Measurements from ENCODE around the gene HECTD4.

HECTD4 gene

DNA sequence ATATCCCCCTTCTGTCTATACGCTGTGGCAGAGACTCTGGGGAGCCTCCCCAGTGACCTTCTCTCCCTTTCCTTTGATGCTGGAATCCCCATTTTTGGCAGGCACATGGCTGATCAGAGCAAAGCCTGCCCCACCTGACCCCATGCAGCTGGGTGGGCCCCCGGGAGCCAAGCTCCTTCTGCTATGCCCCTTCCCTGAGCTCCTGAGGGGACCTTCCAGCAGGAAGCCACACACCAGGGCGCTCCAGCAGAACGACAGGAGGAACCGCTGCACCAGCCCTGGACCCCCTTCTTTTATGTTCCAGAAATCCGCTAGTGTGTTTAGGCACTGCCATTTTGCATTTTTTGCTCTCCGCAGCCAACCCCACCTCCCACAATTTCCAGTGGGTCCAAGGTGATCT, 212.3 kb downstream of the HECTD4 start:
- DNase-seq (ENCODE audit: extremely low read depth, low read depth), result no peak
- TF ChIP-seq, protein P1, sequence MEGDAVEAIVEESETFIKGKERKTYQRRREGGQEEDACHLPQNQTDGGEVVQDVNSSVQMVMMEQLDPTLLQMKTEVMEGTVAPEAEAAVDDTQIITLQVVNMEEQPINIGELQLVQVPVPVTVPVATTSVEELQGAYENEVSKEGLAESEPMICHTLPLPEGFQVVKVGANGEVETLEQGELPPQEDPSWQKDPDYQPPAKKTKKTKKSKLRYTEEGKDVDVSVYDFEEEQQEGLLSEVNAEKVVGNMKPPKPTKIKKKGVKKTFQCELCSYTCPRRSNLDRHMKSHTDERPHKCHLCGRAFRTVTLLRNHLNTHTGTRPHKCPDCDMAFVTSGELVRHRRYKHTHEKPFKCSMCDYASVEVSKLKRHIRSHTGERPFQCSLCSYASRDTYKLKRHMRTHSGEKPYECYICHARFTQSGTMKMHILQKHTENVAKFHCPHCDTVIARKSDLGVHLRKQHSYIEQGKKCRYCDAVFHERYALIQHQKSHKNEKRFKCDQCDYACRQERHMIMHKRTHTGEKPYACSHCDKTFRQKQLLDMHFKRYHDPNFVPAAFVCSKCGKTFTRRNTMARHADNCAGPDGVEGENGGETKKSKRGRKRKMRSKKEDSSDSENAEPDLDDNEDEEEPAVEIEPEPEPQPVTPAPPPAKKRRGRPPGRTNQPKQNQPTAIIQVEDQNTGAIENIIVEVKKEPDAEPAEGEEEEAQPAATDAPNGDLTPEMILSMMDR (IDR thresholded peaks at IDR 0.05; ENCODE audit: low read depth, low read length, missing control alignments), result no peak
- H3K4me3 ChIP-seq (replicated peaks; ENCODE audit: low read depth, low read length), result no peak overlapping the region

DNA sequence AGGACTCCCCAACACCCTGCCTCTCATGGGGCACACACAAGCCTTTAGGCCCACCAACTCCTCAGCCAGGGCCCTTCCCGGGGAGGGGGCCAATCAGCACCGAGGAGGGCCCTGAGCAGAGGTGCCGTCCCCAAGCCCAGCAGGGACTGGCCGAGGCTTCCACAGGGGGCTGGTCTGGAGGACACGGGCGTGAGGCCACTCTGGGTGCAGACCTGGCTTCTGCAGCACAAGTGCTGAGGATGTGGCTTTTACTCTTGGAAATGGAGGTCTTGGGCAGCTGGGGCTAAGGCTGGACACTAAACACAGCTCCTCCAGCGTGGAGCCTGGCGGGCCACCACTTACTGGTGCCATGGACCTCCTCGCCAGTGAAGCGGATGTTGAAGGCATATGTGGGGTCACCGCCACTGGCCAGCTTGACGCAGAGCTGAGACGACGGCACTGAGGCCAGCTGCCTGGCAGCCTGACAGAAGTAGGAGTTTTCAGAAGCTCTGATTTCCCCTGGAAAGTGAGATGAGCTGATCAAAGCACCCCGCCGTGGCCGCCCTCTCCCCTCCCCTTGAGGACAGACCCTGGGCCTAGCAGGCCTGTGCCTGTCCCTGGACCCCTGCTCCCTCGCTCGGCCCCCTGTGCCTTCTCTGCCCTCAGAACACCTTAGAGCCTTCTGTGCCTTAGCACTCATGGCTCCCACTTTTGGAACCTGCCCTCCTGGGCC, 212.9 kb downstream of the HECTD4 start:
- H3K4me3 ChIP-seq (replicated peaks; ENCODE audit: low read depth, low read length), result no peak overlapping the region
- no peak for DNase-seq (ENCODE audit: extremely low read depth, low read depth)
- TF ChIP-seq, protein P1 (IDR thresholded peaks at IDR 0.05; ENCODE audit: low read depth, low read length, missing control alignments), result no peak

DNA sequence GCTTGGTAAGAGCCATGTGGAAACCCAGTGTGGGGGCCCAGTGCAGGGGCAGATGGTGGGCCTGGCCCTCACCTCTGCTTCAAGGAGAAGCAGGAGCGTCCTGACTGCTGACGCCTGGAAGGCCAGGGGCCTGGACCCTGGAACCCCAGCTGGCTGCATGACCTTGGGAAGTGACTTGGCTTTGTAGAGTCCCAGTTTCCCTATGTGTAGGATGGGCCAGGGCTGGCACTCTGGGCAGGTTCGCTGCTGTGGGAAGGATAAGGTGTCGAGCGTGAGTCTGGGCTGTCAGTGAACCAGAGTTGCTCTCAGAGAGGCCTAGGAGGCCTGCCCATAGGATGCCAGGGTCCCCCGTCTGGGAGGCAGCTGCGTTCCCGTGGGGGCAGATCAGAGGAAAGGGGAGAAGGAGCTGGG, 213.7 kb downstream of the HECTD4 start:
- TF ChIP-seq, protein P1 (IDR thresholded peaks at IDR 0.05; ENCODE audit: low read depth, low read length, missing control alignments), result no peak
- DNase-seq (ENCODE audit: extremely low read depth, low read depth), result no peak
- H3K4me3 ChIP-seq (replicated peaks; ENCODE audit: low read depth, low read length), result no peak overlapping the region

DNA sequence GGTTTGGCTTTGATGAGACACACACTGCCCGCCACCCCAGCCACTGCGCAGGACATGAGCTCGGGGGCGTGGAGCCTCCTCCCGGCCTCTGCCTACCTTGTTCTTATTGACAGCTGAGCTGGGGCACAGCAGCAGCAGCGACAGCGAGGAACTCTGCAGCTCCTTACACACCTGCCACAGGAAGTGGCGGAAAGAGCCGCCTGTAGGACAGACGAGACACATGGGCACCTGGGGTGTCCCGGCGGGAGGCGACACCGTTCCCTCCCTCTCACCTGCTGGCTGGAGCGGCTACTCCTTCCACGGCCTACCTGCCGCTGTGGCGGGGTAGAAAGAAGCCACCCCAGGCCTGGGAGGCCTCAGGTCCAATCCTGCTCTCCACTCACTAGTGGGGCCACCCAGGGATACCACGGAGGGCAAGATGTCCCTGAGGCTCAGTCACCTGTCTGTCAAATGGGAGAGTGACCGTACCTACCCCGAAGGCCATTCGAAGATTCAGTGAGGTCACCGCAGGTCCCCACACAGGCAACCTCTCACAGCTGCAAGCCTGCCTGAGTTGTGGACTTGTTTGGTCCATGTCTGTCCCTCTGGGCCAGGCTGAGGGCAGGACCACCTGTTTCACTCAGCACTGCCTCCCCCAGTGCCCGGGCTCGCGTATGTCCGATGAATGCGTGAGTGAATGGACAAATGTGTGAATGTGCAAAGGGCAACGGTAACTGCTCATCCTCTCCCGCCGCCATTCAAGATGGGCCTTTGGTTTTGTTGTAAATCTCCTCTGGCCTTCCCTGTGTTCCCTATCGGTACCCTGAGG, 214.3 kb downstream of the HECTD4 start:
- no peak for DNase-seq (ENCODE audit: extremely low read depth, low read depth)
- no peak overlapping the region for H3K4me3 ChIP-seq (replicated peaks; ENCODE audit: low read depth, low read length)
- TF ChIP-seq, protein P1 (IDR thresholded peaks at IDR 0.05; ENCODE audit: low read depth, low read length, missing control alignments), result no peak

DNA sequence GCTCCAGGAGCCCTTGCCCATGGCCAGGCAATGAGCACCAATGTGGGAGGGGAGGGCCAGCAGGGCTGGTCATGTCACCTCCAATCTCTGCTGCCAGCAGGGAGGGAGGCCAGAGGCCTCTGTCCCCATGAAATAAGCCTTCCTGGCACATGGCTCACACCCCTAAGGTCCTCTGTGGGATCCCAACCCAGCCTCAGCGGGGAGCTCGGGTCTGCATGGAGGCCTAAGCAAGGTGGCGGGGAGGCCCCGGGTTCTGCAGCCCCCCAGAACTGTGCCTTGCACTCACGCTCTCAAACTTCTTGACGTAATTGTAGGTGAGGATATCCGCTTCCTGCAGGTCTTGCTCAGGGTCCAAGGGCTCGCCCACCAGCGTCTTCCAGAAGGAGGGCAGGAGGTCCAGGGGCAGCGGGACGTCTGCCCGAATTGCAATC, 215.2 kb downstream of the HECTD4 start:
- TF ChIP-seq, protein P1 (IDR thresholded peaks at IDR 0.05; ENCODE audit: low read depth, low read length, missing control alignments), result no peak
- no peak overlapping the region for H3K4me3 ChIP-seq (replicated peaks; ENCODE audit: low read depth, low read length)
- DNase-seq (ENCODE audit: extremely low read depth, low read depth), result no peak

DNA sequence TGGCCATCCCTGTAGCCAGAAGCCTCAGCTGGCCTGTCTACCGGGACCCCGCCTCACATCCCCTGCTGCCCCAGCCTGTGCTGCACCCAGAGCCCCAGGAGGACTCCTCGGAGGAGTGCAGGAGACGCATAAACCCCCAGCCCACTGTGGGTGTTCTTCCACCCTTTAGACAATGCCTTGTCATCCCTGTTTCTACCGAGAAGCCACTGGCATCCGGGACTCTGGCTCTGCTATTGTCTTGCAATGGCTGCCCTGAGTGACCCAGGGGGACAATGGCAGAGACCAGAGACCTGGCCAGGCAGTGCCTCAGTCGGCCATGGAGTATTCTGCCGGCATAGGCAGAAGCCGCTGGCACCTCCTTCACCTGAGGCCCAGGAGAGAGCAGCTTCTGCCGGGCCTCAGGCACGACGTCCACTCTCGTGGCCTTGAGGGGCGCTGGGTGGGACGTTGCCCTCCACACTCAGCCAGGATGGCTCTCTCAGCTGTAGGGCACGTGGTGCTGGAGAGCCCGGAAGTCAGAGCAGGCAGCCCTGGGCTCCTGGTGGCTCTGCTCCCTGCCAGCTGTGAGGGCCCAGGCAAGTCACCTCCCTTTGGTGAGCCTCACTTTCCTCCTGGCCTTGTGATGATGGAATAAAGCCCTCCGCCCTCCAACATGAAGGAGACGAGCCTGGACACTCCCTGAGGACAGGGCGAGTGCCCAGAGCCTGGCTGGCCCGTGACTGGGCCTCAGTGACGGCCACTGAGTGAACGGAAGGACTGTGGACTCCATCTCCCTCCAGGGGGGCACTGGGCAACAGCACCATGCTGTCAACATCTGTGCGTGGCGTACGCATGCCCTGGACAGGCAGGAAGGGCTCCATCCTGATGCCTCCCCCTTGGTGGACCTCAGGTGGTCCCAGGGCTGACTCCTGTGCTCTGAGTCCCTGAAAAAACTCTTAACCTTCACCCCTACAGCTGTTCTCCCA, 215.9 kb downstream of the HECTD4 start:
- TF ChIP-seq, protein P1 (IDR thresholded peaks at IDR 0.05; ENCODE audit: low read depth, low read length, missing control alignments), result no peak
- H3K4me3 ChIP-seq (replicated peaks; ENCODE audit: low read depth, low read length), result no peak overlapping the region
- no peak for DNase-seq (ENCODE audit: extremely low read depth, low read depth)

All from HFF-Myc (cell line).